Heart right ventricle (tissue), 16 donors: Measurements from ENCODE around the gene RAP1B. TPM values are rescaled to one million over a fixed set of nuclear protein-coding genes. Genes with fewer than 3 reads are reported as not detected.

ENCODE experiments used
- ATAC-seq, 8 donors: fragments of 200-7000 bp; cut with Tn5 transposase; one replicate each; pipeline ENCODE4 v1.9.1; 2020; ENCODE audit warnings: mild to moderate bottlenecking in 8 of 8, moderate library complexity in 8 of 8, moderate number of reproducible peaks in 1 of 8
- DNase-seq, 2 donors: peaks; one replicate each; pipeline ENCODE4 v3.0.0-alpha.2; 2020
- H3K27ac ChIP-seq, 10 donors: fragments of 200-600 bp; sonication (generic) in 2 of 10; one replicate each; pipeline versions ENCODE4 v1.5.0 to v1.8.0; 2020 to 2022; ENCODE audit warnings: mild to moderate bottlenecking in 3 of 10
- H3K27me3 ChIP-seq, 7 donors: fragments of 200-600 bp; one replicate each; pipeline ENCODE4 v1.8.0; 2021 to 2022; ENCODE audit warnings: mild to moderate bottlenecking in 2 of 7
- H3K36me3 ChIP-seq, 9 donors: fragments of 200-600 bp; sonication (generic) in 1 of 9; one replicate each; pipeline versions ENCODE4 v1.5.0 to v1.8.0; 2020 to 2022; ENCODE audit warnings: mild to moderate bottlenecking in 2 of 9
- H3K4me1 ChIP-seq, 9 donors: fragments of 200-600 bp; sonication (generic) in 1 of 9; one replicate each; pipeline versions ENCODE4 v1.5.0 to v1.8.0; 2020 to 2022; ENCODE audit warnings: mild to moderate bottlenecking in 4 of 9
- H3K4me3 ChIP-seq, 10 donors: fragments of 200-600 bp; sonication (generic) in 2 of 10; one replicate each; pipeline versions ENCODE4 v1.5.0 to v1.8.0; 2020 to 2022; ENCODE audit warnings: mild to moderate bottlenecking in 7 of 10, moderate library complexity in 2 of 10
- H3K9me3 ChIP-seq, 11 donors: fragments of 200-600 bp in 10 of 11; sonication (generic) in 2 of 11; one replicate each; pipeline versions ENCODE4 v1.5.0 to v1.8.0; 2013 to 2022; ENCODE audit warnings: mild to moderate bottlenecking in 2 of 11, control low read depth in 1 of 11, moderate library complexity in 1 of 11
- CTCF ChIP-seq, 9 donors: fragments of 200-600 bp; sonication (generic) in 2 of 9; IDR thresholded peaks; one replicate each; pipeline versions ENCODE4 v1.5.0 to v1.8.0; 2021 to 2022; ENCODE audit warnings: antibody characterized with exemption in 9 of 9, mild to moderate bottlenecking in 5 of 9, moderate library complexity in 1 of 9
- WGBS, 2 donors: extraction: QIAGEN DNeasy Blood & Tissue Kit; methylation state at CpG; one replicate each; pipeline ENCODE4 v1.1.7; 2013; ENCODE audit warnings: inconsistent platforms in 1 of 2; 5-methylcytosine and 5-hydroxymethylcytosine counted together
- intact Hi-C, 10 donors: fragments of 100-400 bp; cut with DNase I; formaldehyde crosslinking; loops; one replicate each; pipeline versions ENCODE4 v1.11.1 to v1.14.2; 2022
- polyA plus RNA-seq, 2 donors: library from polyadenylated mRNA; stranded (reverse); fragments of 200-250 nt; gene quantifications; one replicate each; pipeline ENCODE4 v1.2.3, GENCODE V29; 2013
- total RNA-seq, 10 donors: library from RNA; stranded (reverse); fragmentation: NEBNext Ultra II Directional in 3 of 10; extraction: Animal tissue kit (Norgen Biotek cat#: 25700) in 3 of 10; gene quantifications; one replicate each; pipeline versions ENCODE4 v1.2.1 to v1.2.4, GENCODE V29; 2021 to 2023
- donor health status: Arrhythmogenic right ventricular cardiomyopathy.
- donor health status: ischemic (EF 13 %, LVEDD 7.1; RV severe dilation, severe dysfunction).
- donor health status: healthy with polysubstance abuse.
- donor health status: DM: no; HTN: yes; CAD: no.
- donor health status: DM: no; HTN: no; CAD: no.
- donor health status: ischemic (EF 25% LVEDD 6.9; RV normal size, moderate dysfunction).
- donor health status: ischemic (EF 25% LVEDD 5.7; RV mildly dilated, moderate dysfunction).
- donor health status: healthy.
- donor health status: DM: yes; HTN: yes; CAD: no.
- donor health status: Ischemic cardiomyopathy.
- donor health status: ischemic (EF 35%, LVEDD 5.7; RV mildly dilated, moderate dysfunction).
- donor health status: nonischemic (EF 11% LVEDD 7.7; RV severe dilation, severe dysfunction).
- donor health status: DM: yes; HTN: yes; CAD: no.
- donor health status: PGD.
- donor health status: ischemic (EF 29% LVEDD 5.4; RV normal size, mild dysfunction).
- donor health status: nonischemic (EF 23%, LVEDD 6.1; RV moderate dilation, normal function).

The RAP1B gene
- total and polyA plus RNA-seq, 12 donors, result 38.1 to 81.2 (median 43.2) TPM

- H3K27ac ChIP-seq, result no peak overlapping the region
- peaks cover 0 to 35% (median 0%) of the 10 kb centered on the region in 9 donors for H3K36me3 ChIP-seq
- intact Hi-C loops, result loop anchor here in 3 of 10 donors (5.0 to 10.0 kb wide), 2 partner anchors 310 to 312 kb away; no protein-coding TSS in a partner anchor
- H3K27me3 ChIP-seq, result no peaks in the 10 kb centered on the region
- peaks cover 0 to 9% (median 5%) of the 10 kb centered on the region in 9 donors for H3K4me1 ChIP-seq
- no peak for ATAC-seq
- TF ChIP-seq CTCF (IDR thresholded peaks at IDR 0.05), result no peak
- H3K9me3 ChIP-seq, result no peaks in the 10 kb centered on the region
- no peak overlapping the region for H3K4me3 ChIP-seq
- 83 to 93% methylated on average over 1 of the region's 1 CpG for WGBS, 2 donors
- no peak for DNase-seq
Observed at GRCh38 chr12:68667291-68667690, 56.6 kb downstream of the RAP1B start.

GRCh38 chr12:68667896-68668295 is 57.2 kb downstream of the RAP1B start:
- no peak overlapping the region for H3K4me3 ChIP-seq
- no peak overlapping the region for H3K27ac ChIP-seq
- no peaks in the 10 kb centered on the region for H3K9me3 ChIP-seq
- H3K4me1 ChIP-seq, result peaks cover 0 to 9% (median 5%) of the 10 kb centered on the region in 9 donors
- ATAC-seq (no peak), DNase-seq (no peak)
- intact Hi-C loops, result loop anchor here in 3 of 10 donors (5.0 to 10.0 kb wide), 2 partner anchors 311 to 313 kb away; no protein-coding TSS in a partner anchor
- H3K27me3 ChIP-seq, result no peaks in the 10 kb centered on the region
- peaks cover 0 to 30% (median 0%) of the 10 kb centered on the region in 9 donors for H3K36me3 ChIP-seq
- 57 to 58% methylated on average over 1 of the region's 1 CpG for WGBS, 2 donors
- no peak for TF ChIP-seq CTCF (IDR thresholded peaks at IDR 0.05)

GRCh38 chr12:68671179-68671578 is 60.5 kb downstream of the RAP1B start:
- Histone ChIP-seq H3K4me3 (no peak overlapping the region), H3K9me3 (no peaks in the 10 kb centered on the region), H3K27me3 (no peaks in the 10 kb centered on the region), H3K36me3 (peaks cover 0 to 8% (median 0%) of the 10 kb centered on the region in 9 donors), H3K4me1 (peaks cover 0 to 18% (median 0%) of the 10 kb centered on the region in 9 donors), H3K27ac (no peak overlapping the region)
- intact Hi-C loops, result no loop called here
- no peak for TF ChIP-seq CTCF (IDR thresholded peaks at IDR 0.05)
- no peak for ATAC-seq
- 88 to 94% methylated on average over 4 of the region's 4 CpGs for WGBS, 2 donors
- no peak for DNase-seq

- 81 to 90% methylated on average over 4 of the region's 4 CpGs for WGBS, 2 donors
- Histone ChIP-seq H3K27me3 (no peaks in the 10 kb centered on the region), H3K9me3 (no peaks in the 10 kb centered on the region), H3K36me3 (no peaks in the 10 kb centered on the region), H3K4me1 (peaks cover 0 to 17% (median 0%) of the 10 kb centered on the region in 9 donors), H3K4me3 (no peak overlapping the region), H3K27ac (peak overlapping the region in 1 of 10 donors; percentile 34)
- TF ChIP-seq CTCF (IDR thresholded peaks at IDR 0.05), result no peak
- intact Hi-C loops, result no loop called here
- ATAC-seq (no peak), DNase-seq (no peak)
Observed at GRCh38 chr12:68673788-68674187, 63.1 kb downstream of the RAP1B start.
